Mesothelial cell of epicardium (in vitro differentiated cells): ENCODE results near the gene YTHDF1. TPM values are rescaled to one million over a fixed set of nuclear protein-coding genes. Genes with fewer than 3 reads are reported as not detected.

Experiments used
- DNase-seq, 2 experiments: peaks; one replicate each; pipeline ENCODE4 v3.0.0; 2021; ENCODE audit warnings: low spot score in 2 of 2; ENCODE audit not compliant: unreplicated experiment in 2 of 2
- H3K27ac Mint-ChIP-seq: 2 replicates; pipeline ENCODE4 v1.8.0; 2021; ENCODE audit warnings: mixed read lengths
- H3K27me3 Mint-ChIP-seq: 2 replicates; pipeline ENCODE4 v1.8.0; 2021; ENCODE audit warnings: low read depth, mixed read lengths
- H3K36me3 Mint-ChIP-seq: 2 replicates; pipeline ENCODE4 v1.8.0; 2021; ENCODE audit warnings: mixed read lengths
- H3K4me1 Mint-ChIP-seq: 2 replicates; pipeline ENCODE4 v1.8.0; 2021; ENCODE audit warnings: mixed read lengths
- H3K4me3 Mint-ChIP-seq: 2 replicates; pipeline ENCODE4 v1.8.0; 2021; ENCODE audit warnings: mild to moderate bottlenecking, moderate library complexity, mixed read lengths
- H3K9me3 Mint-ChIP-seq: 2 replicates; pipeline ENCODE4 v1.8.0; 2021; ENCODE audit warnings: mixed read lengths
- total RNA-seq: library from RNA; stranded (reverse); gene quantifications from 3 replicates; pipeline ENCODE4 v1.2.1, GENCODE V29; 2021
- TF ChIP-seq, protein P1 (sequence below): fragments of 200-600 bp; sonication (generic); IDR thresholded peaks from one replicate; pipeline ENCODE4 v1.5.0; 2021; ENCODE audit warnings: antibody characterized with exemption; ENCODE audit not compliant: unreplicated experiment

YTHDF1 gene
- total RNA-seq, 1 donor from 2014 or later: 49.3 TPM

DNA sequence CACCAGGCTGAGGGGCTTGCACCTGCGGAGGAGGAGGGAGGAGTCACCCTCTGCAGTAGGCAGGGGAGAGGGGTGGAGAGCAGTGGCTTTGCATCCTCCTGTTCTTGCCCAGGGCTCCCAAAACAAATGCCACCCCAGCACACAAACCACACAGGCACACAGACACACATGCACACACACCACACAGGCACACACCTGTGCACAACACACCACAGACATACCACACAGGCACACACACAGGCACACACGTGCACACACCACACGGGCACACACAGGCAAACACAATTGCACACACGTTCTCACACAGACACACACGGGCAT is 26.6 kb downstream of the YTHDF1 start:
- DNase-seq: no peak
- Mint-ChIP-seq H3K27ac (no peak overlapping the region), H3K4me1 (no peaks in the 10 kb centered on the region), H3K9me3 (no peaks in the 10 kb centered on the region), H3K4me3 (no peak overlapping the region), H3K36me3 (peaks cover under 1% of the 10 kb centered on the region), H3K27me3 (peaks cover 10% of the 10 kb centered on the region)
- TF ChIP-seq, protein P1, sequence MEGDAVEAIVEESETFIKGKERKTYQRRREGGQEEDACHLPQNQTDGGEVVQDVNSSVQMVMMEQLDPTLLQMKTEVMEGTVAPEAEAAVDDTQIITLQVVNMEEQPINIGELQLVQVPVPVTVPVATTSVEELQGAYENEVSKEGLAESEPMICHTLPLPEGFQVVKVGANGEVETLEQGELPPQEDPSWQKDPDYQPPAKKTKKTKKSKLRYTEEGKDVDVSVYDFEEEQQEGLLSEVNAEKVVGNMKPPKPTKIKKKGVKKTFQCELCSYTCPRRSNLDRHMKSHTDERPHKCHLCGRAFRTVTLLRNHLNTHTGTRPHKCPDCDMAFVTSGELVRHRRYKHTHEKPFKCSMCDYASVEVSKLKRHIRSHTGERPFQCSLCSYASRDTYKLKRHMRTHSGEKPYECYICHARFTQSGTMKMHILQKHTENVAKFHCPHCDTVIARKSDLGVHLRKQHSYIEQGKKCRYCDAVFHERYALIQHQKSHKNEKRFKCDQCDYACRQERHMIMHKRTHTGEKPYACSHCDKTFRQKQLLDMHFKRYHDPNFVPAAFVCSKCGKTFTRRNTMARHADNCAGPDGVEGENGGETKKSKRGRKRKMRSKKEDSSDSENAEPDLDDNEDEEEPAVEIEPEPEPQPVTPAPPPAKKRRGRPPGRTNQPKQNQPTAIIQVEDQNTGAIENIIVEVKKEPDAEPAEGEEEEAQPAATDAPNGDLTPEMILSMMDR: no peak

DNA sequence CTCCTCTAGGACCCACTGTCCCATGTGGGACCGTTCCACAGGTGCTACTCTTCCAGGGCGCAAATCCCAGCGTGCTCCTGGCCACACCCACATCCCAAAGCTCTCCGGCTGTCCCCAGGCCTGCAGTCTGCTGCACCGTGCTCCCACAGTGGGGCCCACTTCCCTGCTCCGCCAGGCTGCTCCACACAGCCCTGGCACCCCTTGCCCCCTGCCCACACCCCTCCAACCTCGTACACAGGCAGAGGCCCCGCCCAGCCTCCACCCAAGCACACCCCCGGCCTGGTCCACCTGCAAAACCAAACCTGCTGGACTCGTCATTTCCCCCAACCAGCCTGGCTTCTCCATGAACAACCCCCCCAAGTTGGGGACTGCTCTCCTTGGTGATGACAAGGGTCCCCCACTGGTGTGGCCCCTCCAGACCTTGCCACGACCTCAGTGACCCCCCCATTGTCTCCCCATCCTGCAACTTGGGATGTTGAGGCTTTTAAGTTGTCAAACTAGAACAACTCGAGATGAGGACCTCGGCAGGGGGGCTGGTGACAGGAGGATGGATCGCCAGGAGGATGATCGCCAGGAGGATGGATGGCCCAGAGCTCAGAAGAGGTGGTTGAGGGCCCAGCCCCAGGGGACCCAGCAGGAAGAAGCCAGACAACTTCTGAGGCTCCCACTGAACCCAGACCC is 27.1 kb downstream of the YTHDF1 start:
- Mint-ChIP-seq H3K36me3 (no peaks in the 10 kb centered on the region), H3K9me3 (no peaks in the 10 kb centered on the region), H3K27me3 (peaks cover 14% of the 10 kb centered on the region), H3K4me1 (no peaks in the 10 kb centered on the region), H3K27ac (no peak overlapping the region), H3K4me3 (no peak overlapping the region)
- TF ChIP-seq, protein P1: no peak
- DNase-seq: no peak

DNA sequence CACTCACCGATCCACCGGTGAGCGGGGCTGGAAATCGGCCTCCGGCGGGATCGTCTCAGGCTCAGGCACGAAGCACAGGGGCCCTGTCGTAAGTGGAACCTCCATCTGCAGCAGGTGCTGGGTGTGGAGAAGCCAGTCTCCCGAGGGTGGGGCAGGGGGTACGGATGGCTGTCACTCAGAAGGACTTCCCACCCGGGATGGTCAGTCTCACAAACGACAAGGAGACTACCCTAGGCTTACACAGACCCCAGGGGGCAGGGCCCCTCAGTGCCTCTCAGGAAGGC is 27.8 kb downstream of the YTHDF1 start:
- H3K9me3 Mint-ChIP-seq: no peaks in the 10 kb centered on the region
- no peaks in the 10 kb centered on the region for H3K4me1 Mint-ChIP-seq
- DNase-seq: no peak
- H3K27me3 Mint-ChIP-seq: peaks cover 21% of the 10 kb centered on the region
- no peak overlapping the region for H3K27ac Mint-ChIP-seq
- H3K4me3 Mint-ChIP-seq: no peak overlapping the region
- TF ChIP-seq, protein P1: no peak
- no peaks in the 10 kb centered on the region for H3K36me3 Mint-ChIP-seq

DNA sequence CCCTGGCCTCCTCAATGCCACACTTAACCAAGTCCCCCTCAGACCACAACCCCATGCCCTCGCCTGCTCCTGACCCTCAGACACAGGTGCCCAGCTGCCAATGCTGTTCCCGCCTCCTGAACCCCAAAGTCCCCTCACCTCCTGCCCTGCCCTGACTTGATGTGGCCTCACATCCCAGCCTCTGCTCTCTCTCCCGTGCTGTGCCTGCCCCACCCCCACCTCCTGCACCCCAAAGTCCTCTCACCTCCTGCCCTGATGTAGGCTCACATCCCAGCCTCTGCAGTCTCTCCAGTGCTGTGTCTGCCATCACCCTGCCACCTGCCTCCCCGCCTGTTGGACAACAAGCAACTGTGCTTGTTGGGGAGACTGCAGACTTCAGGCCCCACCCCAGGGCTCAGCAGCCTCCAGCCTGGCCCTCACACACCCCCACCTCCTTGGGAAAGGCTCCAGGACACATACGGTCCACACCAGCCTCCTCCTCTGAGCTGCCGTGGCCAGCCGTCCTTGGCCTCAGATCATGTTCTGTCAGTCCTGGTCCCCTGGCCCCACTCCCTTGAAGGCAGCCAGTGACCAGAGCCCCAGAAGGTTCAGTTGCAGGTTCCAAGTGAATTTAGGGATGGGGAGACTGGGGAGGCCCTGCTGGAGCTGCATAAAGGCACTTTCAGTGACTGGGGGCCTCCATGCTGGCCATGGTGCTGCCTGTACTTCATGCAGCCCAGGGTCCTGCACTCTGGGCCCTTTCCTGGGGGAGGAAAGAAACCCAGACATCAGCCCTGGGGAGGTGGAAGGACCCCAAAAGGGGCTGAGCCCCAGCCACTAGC is 28.4 kb downstream of the YTHDF1 start:
- no peaks in the 10 kb centered on the region for H3K4me1 Mint-ChIP-seq
- TF ChIP-seq, protein P1: no peak

DNA sequence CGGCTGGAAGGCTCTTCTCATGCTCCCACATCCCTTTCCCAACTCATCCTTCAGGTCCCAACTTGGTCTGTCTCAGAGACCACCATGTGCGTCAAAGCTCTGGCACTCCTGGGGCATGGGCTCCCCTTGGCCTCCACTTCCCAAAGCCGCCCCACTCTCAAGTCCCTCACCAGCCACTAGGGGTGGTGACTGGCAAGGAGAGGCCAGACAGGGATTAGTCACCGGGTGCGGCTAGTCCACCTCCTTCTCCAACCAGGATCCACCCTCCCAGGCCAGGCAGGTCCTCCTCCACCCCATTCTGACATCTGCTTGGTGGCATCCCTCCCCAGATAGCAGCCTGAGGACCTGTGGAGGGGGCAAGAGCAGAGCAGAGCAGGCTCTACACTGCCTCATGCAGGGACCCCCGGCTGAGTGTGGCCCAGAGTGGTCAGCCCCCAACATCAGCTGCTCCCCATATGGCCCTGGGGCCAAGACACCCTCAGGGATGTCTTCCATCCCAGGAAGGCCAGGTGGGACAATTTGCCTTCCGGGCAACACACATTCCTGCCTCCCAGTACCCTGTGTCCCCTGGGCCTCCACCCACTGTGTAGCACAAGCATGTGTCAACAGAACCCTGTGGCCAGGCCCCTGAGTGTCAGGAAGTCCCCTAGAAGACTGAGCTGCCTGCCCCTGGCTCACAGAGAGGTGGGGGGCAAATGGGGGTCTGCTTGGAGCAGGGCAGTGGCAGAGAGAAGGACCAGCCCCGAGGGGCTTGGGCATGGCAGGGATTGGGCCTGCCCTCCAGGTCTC is 29.2 kb downstream of the YTHDF1 start:
- H3K4me1 Mint-ChIP-seq: no peaks in the 10 kb centered on the region
- H3K27me3 Mint-ChIP-seq: peaks cover 34% of the 10 kb centered on the region
- H3K27ac Mint-ChIP-seq: no peak overlapping the region
- no peaks in the 10 kb centered on the region for H3K9me3 Mint-ChIP-seq
- TF ChIP-seq, protein P1: no peak
- no peaks in the 10 kb centered on the region for H3K36me3 Mint-ChIP-seq
- no peak for DNase-seq
- H3K4me3 Mint-ChIP-seq: no peak overlapping the region

More for the DNA sequence above, 28.4 kb downstream of the YTHDF1 start:
- no peak for DNase-seq
- no peaks in the 10 kb centered on the region for H3K9me3 Mint-ChIP-seq
- no peak overlapping the region for H3K4me3 Mint-ChIP-seq
- no peaks in the 10 kb centered on the region for H3K36me3 Mint-ChIP-seq
- no peak overlapping the region for H3K27ac Mint-ChIP-seq
- peaks cover 26% of the 10 kb centered on the region for H3K27me3 Mint-ChIP-seq
